Gastrocnemius medialis (tissue), 4 donors: ENCODE results near the gene GMFB.

Experiments used
- POLR2A ChIP-seq, 2 donors: fragments of 450-650 bp; IDR thresholded peaks; one replicate each; pipeline ENCODE4 v1.6.1; 2017; ENCODE audit warnings: antibody characterized with exemption in 2 of 2, mild to moderate bottlenecking in 2 of 2, moderate library complexity in 2 of 2
- TF ChIP-seq, protein P1 (sequence below), 5 experiments: fragments of 450-650 bp in 3 of 5; fragments of 200-600 bp in 2 of 5; sonication (generic) in 2 of 5; IDR thresholded peaks in 4 of 5; conservative IDR thresholded peaks in 1 of 5; 1 replicate in 4 of 5; 2 replicates in 1 of 5; pipeline ENCODE4 v1.5.1; 2016 to 2019; ENCODE audit warnings: antibody characterized with exemption in 5 of 5, mild to moderate bottlenecking in 3 of 5, moderate library complexity in 3 of 5

DNA sequence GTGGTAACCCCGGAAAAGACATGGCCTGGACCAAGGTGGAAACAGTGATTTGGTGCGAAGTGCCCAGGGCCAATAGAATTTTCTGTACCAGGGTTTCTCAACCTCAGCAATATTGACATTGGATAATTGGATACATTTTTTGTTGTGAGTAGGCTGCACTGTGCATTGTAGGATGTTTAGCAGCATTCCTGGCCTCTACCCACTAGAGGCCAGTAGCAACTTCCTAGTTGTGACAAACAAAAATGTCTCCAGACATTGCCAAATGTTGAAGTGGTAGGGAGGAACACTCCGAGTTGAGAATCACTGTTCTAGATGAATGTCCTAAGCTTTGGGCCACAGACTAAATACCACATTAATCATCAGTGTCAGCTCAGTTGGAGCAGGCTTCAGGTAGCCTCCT lies 14.7 kb upstream of the GMFB start:
- TF ChIP-seq, protein P1, sequence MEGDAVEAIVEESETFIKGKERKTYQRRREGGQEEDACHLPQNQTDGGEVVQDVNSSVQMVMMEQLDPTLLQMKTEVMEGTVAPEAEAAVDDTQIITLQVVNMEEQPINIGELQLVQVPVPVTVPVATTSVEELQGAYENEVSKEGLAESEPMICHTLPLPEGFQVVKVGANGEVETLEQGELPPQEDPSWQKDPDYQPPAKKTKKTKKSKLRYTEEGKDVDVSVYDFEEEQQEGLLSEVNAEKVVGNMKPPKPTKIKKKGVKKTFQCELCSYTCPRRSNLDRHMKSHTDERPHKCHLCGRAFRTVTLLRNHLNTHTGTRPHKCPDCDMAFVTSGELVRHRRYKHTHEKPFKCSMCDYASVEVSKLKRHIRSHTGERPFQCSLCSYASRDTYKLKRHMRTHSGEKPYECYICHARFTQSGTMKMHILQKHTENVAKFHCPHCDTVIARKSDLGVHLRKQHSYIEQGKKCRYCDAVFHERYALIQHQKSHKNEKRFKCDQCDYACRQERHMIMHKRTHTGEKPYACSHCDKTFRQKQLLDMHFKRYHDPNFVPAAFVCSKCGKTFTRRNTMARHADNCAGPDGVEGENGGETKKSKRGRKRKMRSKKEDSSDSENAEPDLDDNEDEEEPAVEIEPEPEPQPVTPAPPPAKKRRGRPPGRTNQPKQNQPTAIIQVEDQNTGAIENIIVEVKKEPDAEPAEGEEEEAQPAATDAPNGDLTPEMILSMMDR (IDR thresholded peaks at IDR 0.05 in 4 of 5, conservative IDR thresholded peaks at IDR 0.05 in 1 of 5) = no peak
- TF ChIP-seq POLR2A (IDR thresholded peaks at IDR 0.05) = no peak
